Measurements from ENCODE around the gene VAMP1.

The VAMP1 gene

DNA sequence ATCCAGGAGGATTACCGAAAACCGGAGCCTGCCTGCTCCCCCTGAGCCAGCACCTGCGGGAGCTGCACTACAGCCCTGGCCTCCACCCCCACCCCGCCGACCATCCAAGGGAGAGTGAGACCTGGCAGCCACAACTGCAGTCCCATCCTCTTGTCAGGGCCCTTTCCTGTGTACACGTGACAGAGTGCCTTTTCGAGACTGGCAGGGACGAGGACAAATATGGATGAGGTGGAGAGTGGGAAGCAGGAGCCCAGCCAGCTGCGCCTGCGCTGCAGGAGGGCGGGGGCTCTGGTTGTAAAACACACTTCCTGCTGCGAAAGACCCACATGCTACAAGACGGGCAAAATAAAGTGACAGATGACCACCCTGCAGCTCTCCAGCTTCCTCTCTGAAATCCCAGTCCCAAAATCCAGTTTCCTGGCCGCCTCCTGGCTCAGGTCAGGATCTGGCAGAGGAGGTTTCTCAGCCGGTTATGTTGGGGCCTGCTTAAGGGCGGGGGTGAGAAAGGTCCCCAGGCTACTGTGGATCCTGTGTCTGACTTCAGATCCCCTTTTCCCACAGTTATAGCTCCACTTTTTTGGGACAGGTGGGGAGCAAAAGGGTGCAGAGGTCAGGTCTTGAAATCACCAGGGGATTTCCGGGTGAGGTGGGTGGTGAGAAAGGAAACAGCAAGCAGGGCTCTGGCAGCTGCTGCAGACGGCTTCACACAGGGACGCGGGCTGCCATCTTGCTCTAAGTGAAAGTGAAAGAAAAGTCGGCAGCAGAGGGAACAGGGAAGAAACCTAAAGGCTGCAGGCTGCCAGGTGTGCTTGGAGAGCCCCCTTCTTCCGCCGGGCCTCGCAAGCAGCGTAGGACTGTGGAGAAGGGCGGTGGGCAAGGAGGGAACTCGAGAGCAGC is 18.9 kb downstream of the VAMP1 start, which contains the start of gene TAPBPL:
Gene TAPBPL, plus strand, starts transcription at position 695 of the 897 bp plus-strand sequence. CDS start 207 bp downstream, outside the sequence.
- ATAC-seq (replicated peaks) (peak; percentile 89 to 90), DNase-seq (peak; percentile 80)
- Mint-ChIP-seq H3K9me3 (no peaks in the 10 kb centered on the region), H3K4me3 (peak within 1 kb of the TSS; percentile 98 to 100), H3K27ac (peak within 1 kb of the TSS; percentile 99), H3K36me3 (peaks cover 52 to 65% of the 10 kb centered on the region in 2 donors), H3K27me3 (no peaks in the 10 kb centered on the region), H3K4me1 (peaks cover 47 to 71% of the 10 kb centered on the region in 2 donors)

DNA sequence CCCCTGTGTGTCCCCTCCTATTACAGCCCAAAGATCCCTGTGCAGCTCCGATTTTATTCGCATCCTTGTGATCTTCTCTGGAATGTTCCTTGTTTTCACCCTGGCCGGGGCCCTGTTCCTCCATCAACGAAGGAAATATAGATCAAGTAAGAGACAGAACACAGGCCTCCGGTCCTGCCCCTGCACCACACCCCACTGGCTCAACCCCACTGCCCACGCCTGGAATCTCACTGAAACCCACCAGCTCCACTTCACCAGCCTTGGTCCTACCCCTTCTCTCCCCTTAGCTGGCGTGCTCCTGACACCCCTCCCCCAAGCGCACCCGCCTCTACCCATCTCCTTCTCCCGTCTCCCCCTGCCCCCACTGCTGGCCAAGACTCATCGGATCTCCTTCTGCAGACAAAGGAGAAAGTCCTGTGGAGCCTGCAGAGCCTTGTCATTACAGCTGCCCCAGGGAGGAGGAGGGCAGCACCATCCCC is 19.6 kb downstream of the VAMP1 start:
- peaks cover 47 to 62% of the 10 kb centered on the region in 2 donors for H3K36me3 Mint-ChIP-seq
- DNase-seq (no peak), ATAC-seq (replicated peaks) (peak; percentile 2 to 15)
- peak overlapping the region; percentile 99 for H3K27ac Mint-ChIP-seq
- no peaks in the 10 kb centered on the region for H3K27me3 Mint-ChIP-seq
- peaks cover 52 to 76% of the 10 kb centered on the region in 2 donors for H3K4me1 Mint-ChIP-seq
- peak overlapping the region; percentile 98 to 100 for H3K4me3 Mint-ChIP-seq
- H3K9me3 Mint-ChIP-seq: no peaks in the 10 kb centered on the region

DNA sequence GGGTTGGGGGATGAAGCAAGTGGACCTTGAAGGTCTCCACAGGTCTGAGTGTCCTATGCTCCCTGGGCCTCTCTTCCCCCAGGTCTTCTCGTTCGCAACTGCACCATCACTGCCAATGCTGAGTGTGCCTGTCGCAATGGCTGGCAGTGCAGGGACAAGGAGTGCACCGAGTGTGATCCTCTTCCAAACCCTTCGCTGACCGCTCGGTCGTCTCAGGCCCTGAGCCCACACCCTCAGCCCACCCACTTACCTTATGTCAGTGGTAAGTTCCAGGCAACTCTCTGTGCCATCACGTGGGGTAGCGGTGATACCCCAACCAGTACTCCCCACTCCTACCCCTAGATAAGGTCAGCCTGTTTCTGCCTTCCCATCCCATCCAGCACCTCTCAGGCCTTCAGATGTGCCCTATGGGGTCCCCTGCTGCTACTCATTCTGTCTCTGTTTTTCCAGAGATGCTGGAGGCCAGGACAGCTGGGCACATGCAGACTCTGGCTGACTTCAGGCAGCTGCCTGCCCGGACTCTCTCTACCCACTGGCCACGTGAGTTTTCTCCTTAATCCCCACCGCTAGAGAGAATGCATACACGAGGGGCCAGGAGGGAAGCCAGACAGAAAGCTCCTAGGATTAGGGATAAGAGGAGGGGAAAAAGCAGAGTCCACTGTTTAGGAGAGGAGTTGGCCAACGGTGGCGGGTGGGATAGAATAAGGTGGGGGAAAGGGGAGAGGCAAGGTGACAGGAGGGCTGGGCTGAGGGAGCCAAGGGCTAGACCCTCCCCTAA is 20.2 kb downstream of the VAMP1 start:
- Mint-ChIP-seq H3K36me3 (peaks cover 50 to 64% of the 10 kb centered on the region in 2 donors), H3K27me3 (no peaks in the 10 kb centered on the region), H3K4me1 (peaks cover 56 to 82% of the 10 kb centered on the region in 2 donors), H3K4me3 (peak overlapping the region; percentile 98 to 100), H3K27ac (peak overlapping the region; percentile 99), H3K9me3 (no peaks in the 10 kb centered on the region)
- ATAC-seq (replicated peaks) (no peak), DNase-seq (no peak)

DNA sequence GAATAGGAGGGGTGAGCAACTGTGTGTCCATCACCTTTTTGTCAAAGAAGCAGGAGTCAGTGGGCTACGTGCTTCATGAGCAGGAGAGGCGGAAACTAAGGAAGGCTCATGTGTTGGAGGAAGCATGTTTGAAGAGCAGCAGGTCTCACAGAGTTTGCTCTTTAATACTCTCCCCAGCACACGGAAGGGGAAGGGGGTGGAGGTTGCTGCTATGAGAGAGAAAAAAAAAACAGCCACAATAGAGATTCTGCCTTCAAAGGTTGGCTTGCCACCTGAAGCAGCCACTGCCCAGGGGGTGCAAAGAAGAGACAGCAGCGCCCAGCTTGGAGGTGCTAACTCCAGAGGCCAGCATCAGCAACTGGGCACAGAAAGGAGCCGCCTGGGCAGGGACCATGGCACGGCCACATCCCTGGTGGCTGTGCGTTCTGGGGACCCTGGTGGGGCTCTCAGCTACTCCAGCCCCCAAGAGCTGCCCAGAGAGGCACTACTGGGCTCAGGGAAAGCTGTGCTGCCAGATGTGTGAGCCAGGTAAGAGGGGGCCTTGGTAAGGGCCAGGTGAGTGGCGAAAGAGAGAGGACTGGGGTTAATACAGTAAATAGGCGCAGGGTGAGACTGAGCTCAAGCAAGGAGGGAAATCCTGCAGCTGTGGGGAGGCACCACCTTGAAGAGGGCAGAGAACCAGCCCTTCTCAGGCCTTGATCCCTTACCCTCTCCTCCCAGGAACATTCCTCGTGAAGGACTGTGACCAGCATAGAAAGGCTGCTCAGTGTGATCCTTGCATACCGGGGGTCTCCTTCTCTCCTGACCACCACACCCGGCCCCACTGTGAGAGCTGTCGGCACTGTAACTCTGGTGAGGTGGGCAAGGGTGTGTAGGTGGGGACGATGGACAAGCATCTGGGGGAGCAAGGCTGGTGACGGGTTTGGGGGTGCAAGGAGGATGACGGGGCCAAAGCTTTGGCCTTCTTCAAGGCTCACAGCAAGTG is 25.5 kb downstream of the VAMP1 start, which contains the start of gene CD27:
Gene CD27, plus strand, starts transcription at position 252 of the 985 bp plus-strand sequence. Its CDS starts 141 bp downstream, at position 393.
- peaks cover 54 to 81% of the 10 kb centered on the region in 2 donors for H3K4me1 Mint-ChIP-seq
- peak within 1 kb of the TSS; percentile 95 for H3K27ac Mint-ChIP-seq
- peaks cover 33 to 41% of the 10 kb centered on the region in 2 donors for H3K36me3 Mint-ChIP-seq
- no peaks in the 10 kb centered on the region for H3K9me3 Mint-ChIP-seq
- ATAC-seq (replicated peaks): peak; percentile 16 to 44
- DNase-seq: no peak
- peak within 1 kb of the TSS; percentile 42 to 82 for H3K4me3 Mint-ChIP-seq
- H3K27me3 Mint-ChIP-seq: no peaks in the 10 kb centered on the region

DNA sequence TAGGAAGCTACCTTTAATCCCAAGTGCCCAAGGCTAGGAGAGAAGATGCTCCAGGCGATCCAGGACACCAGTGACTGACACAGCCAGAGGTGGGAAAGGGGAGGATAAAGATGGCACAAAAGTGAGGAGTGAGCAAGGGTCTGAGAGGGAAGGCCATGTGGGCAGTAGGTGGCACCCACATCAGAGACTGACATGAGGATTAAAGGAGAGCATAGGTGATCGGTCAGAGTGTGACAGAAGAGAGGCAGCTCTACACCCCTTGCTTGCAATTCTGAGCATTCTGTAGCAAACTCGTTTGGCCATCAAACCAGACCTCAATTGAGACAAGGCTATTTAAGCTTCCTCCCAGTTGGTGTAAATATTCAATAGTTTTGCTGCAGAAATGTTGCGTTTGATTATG is 26.4 kb downstream of the VAMP1 start:
- ATAC-seq (replicated peaks) (peak; percentile 20 to 30), DNase-seq (no peak)
- Mint-ChIP-seq H3K4me1 (peaks cover 54 to 79% of the 10 kb centered on the region in 2 donors), H3K36me3 (peaks cover 33 to 39% of the 10 kb centered on the region in 2 donors), H3K27me3 (no peaks in the 10 kb centered on the region), H3K9me3 (no peaks in the 10 kb centered on the region), H3K27ac (peak overlapping the region; percentile 91), H3K4me3 (peak overlapping the region; percentile 28 to 42)

DNA sequence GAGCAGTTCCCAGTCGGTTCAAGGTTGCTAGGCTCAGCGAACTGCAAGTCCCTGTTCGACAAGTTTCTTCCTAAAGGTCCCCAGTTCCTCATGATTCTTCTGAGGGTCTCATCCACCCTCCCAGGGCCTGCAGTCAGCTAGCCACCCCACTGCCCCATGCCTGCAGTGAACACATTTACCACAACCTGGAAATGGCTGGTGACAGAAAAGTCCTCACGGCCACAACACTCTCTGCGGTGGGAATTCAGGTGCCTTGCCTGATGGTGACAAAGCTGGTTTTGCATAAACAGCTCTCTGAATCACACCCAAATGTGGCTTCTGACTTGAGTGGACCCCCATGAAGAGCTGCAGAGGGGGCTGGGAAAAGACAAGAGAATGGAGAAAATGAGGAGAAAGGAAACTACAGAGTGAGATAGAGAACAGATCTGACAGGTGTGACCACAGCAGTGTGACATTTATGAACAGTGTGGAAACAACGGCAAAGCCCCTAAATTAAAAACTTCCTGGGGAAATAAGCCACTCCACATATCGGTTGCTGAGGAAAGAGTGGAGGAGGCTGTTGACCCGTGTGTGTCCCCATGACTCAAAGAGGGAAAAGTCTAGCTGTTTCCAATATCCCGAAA is 27.0 kb downstream of the VAMP1 start:
- peak; percentile 20 for DNase-seq
- Mint-ChIP-seq H3K9me3 (no peaks in the 10 kb centered on the region), H3K27ac (peak overlapping the region; percentile 91), H3K27me3 (no peaks in the 10 kb centered on the region), H3K36me3 (peaks cover 35 to 39% of the 10 kb centered on the region in 2 donors), H3K4me1 (peaks cover 55 to 82% of the 10 kb centered on the region in 2 donors), H3K4me3 (peak overlapping the region; percentile 28 to 42)
- ATAC-seq (replicated peaks): peak; percentile 53 to 57

DNA sequence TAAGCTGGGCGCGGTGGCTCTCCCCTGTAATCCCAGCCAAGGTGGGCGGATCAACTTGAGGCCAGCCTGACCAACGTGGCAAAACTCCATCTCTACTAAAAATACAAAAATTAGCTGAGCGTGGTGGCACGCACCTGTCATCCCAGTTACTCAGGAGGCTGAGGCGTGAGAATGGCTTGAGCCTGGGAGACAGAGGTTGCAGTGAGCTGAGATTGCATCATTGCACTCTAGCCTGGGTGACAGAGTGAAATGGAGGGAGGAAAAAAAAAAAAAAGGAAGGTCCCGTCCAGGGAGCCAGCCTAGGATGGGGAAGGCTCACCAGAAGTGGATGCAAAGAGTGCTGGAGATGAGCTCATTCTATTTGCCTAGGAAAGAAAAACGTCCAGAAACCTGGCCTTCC is 27.6 kb downstream of the VAMP1 start:
- H3K27me3 Mint-ChIP-seq: no peaks in the 10 kb centered on the region
- DNase-seq (no peak), ATAC-seq (replicated peaks) (no peak)
- H3K36me3 Mint-ChIP-seq: peaks cover 31 to 34% of the 10 kb centered on the region in 2 donors
- peaks cover 52 to 77% of the 10 kb centered on the region in 2 donors for H3K4me1 Mint-ChIP-seq
- H3K4me3 Mint-ChIP-seq: peak overlapping the region; percentile 14 to 28
- H3K27ac Mint-ChIP-seq: peak overlapping the region; percentile 91
- no peaks in the 10 kb centered on the region for H3K9me3 Mint-ChIP-seq

DNA sequence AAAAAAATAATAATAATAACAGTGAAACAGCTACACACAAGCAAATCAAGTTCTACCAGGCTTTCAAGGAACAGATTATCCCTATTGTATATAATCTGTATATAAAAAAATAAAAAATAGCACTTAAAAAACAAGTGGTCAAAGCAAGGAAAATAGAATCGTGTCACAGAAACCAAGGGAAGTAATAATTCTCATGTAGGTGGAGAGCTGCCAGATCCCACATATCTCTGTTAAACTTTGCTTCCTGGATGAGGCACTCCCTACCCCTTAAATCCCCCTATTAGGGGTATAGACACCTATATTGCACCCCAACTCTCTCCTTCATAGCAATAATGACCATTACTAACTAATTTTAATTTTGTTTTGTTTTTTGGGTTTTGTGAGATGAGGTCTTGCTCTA is 30.1 kb downstream of the VAMP1 start:
- ATAC-seq (replicated peaks): no peak
- Mint-ChIP-seq H3K27ac (no peak overlapping the region), H3K27me3 (no peaks in the 10 kb centered on the region), H3K9me3 (no peaks in the 10 kb centered on the region), H3K4me3 (no peak overlapping the region), H3K4me1 (peaks cover 34 to 53% of the 10 kb centered on the region in 2 donors), H3K36me3 (peaks cover 20 to 21% of the 10 kb centered on the region in 2 donors)
- DNase-seq: no peak

DNA sequence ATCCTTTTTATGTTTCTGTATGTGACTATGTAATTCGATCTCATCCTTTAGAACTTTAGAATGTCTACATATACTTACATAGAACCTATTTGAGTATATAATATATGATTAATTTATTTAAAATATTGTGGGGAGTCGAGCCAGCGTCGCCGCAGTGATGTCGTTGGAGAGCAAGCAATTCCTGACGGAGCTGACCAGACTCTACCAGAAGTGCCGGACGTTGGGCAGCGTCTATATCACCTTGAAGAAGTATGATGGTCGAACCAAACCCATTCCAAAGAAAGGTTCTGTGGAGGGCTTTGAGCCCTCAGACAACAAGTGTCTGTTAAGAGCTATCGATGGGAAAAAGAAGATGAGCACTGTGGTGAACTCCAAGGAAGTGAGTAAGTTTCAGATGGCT is 32.1 kb downstream of the VAMP1 start:
- no peaks in the 10 kb centered on the region for H3K27me3 Mint-ChIP-seq
- ATAC-seq (replicated peaks) (no peak), DNase-seq (no peak)
- H3K9me3 Mint-ChIP-seq: no peaks in the 10 kb centered on the region
- no peak overlapping the region for H3K4me3 Mint-ChIP-seq
- H3K4me1 Mint-ChIP-seq: peaks cover 23 to 40% of the 10 kb centered on the region in 2 donors
- H3K36me3 Mint-ChIP-seq: peaks cover 11% of the 10 kb centered on the region in 2 donors
- H3K27ac Mint-ChIP-seq: no peak overlapping the region

DNA sequence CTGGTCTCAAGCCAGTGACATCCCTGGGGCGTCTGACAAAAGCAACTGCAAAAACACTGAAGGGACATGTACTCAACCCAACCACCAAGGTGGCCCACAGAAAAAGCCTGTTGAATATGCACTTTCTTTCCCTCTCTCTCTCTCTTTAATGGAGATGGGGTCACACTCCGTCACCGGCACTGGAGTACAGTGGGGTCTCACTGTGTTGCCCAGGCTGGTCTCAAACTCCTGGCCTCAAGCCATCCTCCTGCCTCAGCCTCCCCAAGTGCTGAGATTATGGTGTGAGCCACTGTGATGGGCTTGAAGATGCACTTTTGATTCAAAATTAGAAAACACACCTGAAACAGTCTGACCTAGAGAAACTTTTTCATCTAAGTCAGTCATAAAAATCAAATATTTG is 32.9 kb downstream of the VAMP1 start:
- Mint-ChIP-seq H3K36me3 (peaks cover 11% of the 10 kb centered on the region in 2 donors), H3K27ac (peak overlapping the region; percentile 20), H3K27me3 (no peaks in the 10 kb centered on the region), H3K9me3 (no peaks in the 10 kb centered on the region), H3K4me3 (no peak overlapping the region), H3K4me1 (peaks cover 20 to 40% of the 10 kb centered on the region in 2 donors)
- ATAC-seq (replicated peaks): no peak
- DNase-seq: no peak

DNA sequence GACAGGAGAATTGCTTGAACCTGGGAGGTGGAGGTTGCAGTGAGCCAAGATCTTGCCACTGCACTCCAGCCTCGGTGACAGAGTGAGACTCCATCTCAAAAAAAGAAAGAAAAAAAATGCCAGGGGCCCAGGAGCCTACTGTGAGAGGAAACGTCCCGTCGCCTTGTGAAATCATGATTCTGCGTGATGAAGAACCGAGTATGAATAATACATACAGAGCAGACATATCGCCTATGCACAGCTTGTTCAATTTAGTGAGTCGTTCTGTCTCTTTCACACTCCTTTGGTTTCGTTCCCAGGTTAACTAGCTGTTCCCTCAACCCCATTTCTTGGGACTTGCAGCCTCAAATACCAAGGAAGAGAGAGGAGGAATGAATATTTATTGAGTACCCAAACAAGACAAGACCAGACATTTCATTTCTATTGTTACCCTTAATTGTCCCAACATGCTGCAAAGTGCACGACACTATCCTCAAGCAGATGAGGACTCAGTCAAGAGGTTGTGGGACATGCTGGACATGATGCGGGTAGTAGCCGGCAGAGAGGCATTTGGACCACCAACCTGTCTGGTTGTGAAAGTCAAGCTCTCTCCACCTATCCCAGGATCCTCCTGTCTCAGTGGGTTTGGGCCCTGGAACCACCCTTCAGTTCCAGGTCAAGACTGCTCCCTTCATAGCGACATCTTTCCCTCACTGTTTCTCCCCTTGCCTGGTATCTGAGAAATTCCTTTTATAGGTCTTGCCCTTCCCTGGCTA is 34.3 kb downstream of the VAMP1 start:
- Mint-ChIP-seq H3K4me1 (peaks cover 15 to 37% of the 10 kb centered on the region in 2 donors), H3K36me3 (peaks cover 3% of the 10 kb centered on the region in 2 donors), H3K4me3 (no peak overlapping the region), H3K9me3 (no peaks in the 10 kb centered on the region), H3K27me3 (no peaks in the 10 kb centered on the region), H3K27ac (no peak overlapping the region)
- DNase-seq (no peak), ATAC-seq (replicated peaks) (no peak)

Data from stimulated activated naive B cell treated with anti-CD40 and anti-IgM and Interleukin-4, amounts not matched to agents 10 μg/mL and 1 μg/mL and 100 μg/mL, for 72 hours (primary cell).